ENCODE data around the gene RBM24.

GRCh38 chr6:17305219-17306001, 24.2 kb downstream of the RBM24 start:
- TF ChIP-seq CTCF (IDR thresholded peaks at IDR 0.05; ENCODE audit: insufficient read depth, low read length) (no peak), GABPA (IDR thresholded peaks at IDR 0.05; ENCODE audit: low read depth) (no peak), POLR2AphosphoS5 (IDR thresholded peaks at IDR 0.05; ENCODE audit: low read depth) (no peak), REST (IDR thresholded peaks at IDR 0.05; ENCODE audit: insufficient replicate concordance, low read depth) (no peak), SPI1 (IDR thresholded peaks at IDR 0.05; ENCODE audit: borderline replicate concordance, low read depth) (no peak)

All from HL-60 (cell line).